HG03457 (cell line): ENCODE measurements around the gene C1orf174.
A peak's percentile ranks its signal among the peaks of the same experiment; 100 is the strongest.

Source experiments
- ATAC-seq: cut with Tn5 transposase; IDR thresholded peaks from one replicate; pipeline ENCODE4 v1.9.1; 2021; ENCODE audit warnings: moderate number of reproducible peaks; ENCODE audit not compliant: unreplicated experiment

Gene C1orf174

DNA sequence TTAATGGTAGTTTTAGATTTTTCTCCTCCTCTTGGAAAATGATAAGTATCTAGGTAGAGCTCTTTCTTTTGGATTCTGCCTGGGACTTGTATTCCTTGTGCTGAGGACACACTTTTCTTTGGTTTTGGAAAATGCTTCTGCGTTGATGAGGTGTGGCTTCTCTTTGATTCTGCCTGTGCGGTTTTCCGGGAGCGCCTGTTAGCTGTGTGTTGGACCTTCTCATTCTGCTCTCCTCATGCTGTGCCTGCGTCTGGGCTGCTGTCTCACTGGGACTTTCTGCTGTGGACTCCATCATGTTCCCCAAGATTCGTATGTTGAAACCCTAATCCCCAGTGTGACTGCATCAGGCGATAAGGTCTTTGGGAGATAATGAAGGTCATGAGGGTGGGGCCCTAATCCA lies 21.0 kb downstream of the C1orf174 start:
- no peak for ATAC-seq

- no peak for ATAC-seq
Observed at GRCh38 chr1:3876716-3877115, 23.4 kb downstream of the C1orf174 start.

DNA sequence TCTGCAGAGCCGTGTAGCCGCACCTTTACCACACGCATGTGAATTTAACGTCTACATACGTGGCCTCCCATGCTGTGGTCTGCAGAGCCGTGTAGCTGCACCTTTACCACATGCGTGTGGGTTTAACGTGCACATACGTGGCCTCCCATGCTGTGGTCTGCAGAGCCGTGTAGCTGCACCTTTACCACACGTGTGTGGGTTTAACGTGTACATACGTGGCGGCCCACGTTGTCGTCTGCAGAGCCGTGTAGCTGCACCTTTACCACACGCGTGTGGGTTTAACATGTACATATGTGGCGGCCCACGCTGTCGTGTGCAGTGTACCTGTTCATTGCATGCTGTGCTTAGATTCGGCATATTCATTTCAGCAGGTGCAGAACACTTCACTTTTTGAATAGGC lies 25.3 kb downstream of the C1orf174 start:
- ATAC-seq, result no peak

DNA sequence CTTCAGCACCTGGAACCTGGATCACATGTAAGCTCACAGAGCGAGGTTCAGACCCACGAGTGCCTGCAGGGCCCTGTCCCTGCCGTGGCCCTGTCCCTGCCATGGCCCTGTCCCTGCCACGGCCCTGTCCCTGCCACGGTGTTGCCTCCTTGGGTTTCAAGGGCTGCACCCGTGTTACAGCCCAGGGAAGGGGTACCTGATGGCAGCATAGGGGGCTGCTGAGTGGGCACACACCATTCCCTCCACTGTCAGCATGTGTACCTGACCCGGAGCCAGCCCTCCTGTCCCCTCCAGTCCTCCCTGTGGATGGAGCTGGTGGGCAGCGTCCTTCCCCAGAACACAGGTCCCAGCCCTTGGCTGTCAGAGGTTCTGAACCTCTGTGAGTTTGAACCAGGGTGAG lies 27.5 kb downstream of the C1orf174 start:
- no peak for ATAC-seq

DNA sequence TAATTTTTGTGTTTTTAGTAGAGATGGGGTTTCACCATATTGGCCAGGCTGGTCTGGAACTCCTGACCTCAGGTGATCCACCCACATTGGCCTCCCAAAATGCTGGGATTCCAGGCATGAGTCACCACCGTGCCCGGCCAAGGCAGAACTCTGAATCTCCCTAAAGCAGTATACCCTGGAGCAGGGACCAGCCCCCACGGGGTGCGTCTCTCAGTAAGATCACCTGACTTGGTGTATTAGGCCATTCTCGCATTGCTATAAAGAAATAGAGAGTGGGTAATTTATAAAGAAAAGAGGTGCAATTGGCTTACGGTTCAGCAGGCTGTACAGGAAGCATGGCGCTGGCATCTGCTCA lies 28.6 kb downstream of the C1orf174 start:
- ATAC-seq, result no peak

- ATAC-seq, result no peak
Observed at GRCh38 chr1:3869751-3870301, 30.2 kb downstream of the C1orf174 start.

- no peak for ATAC-seq
Observed at GRCh38 chr1:3868464-3869006, 31.5 kb downstream of the C1orf174 start.

DNA sequence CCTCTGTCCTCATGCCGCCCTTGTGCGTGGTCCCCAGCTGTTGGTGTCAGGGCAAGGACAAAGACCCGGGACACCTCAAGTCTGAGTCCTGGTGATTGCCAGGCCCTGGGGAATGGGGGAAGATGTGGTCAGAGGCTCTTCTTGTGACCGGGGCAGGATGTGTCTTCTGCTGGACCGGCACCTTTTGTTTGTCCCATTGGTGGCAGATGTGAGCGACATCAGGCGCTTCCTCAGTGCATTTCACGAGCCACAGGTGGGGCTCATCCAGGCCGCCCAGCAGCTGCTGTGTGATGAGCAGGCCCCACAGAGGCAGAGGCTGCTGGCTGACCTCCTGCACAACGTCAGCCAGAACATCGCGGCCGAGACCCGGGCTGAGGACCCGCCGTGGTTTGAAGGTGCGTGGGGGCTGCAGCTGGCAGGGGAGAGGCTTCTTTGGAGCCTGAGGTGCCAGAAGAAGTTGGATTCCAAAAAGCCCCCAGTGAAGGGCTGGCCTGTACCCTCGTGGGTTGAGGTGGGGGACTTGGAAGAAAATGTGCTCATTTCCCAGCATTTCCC lies 34.4 kb downstream of the C1orf174 start:
- ATAC-seq, result no peak

- ATAC-seq, result no peak
Observed at GRCh38 chr1:3864884-3865283, 35.2 kb downstream of the C1orf174 start.

DNA sequence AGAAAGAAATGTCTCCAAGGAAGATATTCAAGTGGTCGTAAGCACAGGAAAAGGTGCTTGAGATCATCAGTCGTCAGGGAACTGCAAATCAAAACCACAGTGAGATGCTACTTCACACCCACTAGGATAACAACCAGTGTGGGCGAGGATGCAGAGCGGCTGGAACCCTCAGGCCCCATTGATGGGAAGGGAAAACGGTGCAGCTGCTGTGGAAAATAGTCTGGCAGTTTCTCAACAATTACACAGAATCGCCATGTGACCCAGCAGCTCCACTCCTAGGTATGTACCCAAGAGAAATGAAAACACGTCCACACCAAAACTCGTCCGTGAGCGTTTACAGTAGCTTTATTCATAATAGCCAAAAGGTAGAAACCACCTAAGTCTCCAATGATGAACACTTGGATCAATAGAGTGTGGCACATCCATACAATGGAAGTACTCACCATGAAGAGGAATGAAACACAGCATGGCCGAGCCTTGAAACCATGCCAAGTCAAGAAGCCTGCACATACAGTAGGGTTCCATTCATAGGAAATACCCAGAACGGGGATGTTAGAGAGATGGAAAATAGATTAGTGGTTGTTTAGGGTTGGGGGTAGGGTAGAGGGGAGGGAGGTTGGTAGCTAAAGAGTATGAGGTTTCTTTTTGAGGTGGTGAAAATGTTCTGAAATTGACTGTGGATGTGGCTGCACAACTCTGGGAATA lies 36.7 kb downstream of the C1orf174 start:
- ATAC-seq, result no peak

DNA sequence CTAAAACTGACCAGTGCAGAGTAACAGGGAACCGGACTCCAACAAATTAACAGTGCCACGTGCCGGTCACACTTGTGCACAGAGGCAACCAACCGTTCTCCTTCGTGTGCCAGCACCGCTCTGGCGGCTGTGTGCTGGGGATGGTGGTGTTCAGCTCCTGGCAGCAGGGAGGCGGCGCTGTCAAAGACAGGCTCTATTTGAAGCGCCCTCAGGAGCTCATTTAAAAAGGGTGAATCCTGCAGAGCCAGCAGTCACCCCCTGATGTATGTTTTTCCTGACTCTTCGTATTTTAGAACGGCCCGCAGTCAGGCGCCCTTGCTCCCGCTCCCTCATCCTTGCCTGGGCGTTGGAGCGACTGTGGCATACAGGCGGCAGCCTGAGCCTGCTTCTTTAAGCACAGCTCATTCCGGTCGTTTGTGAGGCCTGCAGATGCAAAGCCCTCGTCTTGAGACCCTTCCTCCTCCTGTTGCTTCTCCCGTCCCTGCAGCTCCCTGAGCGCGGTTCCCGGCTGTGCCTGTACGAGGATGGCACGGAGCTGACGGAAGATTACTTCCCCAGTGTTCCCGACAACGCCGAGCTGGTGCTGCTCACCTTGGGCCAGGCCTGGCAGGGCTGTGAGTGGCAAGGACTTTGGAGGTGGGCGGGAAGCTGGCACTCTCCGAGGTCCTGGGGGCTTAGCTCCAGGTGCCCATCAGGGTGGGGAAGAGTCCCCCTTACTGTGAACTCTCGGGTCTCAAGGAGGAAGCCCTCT lies 41.7 kb downstream of the C1orf174 start:
- no peak for ATAC-seq

DNA sequence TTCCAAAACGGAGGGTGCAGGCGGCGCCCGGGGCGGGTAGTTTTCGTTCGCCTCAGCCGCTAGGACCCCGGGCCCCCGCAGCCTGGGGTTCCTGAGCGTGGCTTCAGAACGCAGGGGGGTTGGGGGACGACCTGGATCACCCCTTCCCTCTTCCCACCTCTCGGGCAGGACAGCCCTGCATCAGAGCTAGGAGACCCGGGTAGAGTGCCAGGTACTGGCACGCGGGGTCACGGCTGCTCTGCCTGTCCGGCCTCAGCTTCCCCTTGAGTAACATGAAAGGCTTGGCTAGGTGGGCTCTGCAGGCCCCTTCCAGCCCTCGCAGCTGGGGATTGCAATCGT lies 42.3 kb downstream of the C1orf174 start:
- no peak for ATAC-seq

DNA sequence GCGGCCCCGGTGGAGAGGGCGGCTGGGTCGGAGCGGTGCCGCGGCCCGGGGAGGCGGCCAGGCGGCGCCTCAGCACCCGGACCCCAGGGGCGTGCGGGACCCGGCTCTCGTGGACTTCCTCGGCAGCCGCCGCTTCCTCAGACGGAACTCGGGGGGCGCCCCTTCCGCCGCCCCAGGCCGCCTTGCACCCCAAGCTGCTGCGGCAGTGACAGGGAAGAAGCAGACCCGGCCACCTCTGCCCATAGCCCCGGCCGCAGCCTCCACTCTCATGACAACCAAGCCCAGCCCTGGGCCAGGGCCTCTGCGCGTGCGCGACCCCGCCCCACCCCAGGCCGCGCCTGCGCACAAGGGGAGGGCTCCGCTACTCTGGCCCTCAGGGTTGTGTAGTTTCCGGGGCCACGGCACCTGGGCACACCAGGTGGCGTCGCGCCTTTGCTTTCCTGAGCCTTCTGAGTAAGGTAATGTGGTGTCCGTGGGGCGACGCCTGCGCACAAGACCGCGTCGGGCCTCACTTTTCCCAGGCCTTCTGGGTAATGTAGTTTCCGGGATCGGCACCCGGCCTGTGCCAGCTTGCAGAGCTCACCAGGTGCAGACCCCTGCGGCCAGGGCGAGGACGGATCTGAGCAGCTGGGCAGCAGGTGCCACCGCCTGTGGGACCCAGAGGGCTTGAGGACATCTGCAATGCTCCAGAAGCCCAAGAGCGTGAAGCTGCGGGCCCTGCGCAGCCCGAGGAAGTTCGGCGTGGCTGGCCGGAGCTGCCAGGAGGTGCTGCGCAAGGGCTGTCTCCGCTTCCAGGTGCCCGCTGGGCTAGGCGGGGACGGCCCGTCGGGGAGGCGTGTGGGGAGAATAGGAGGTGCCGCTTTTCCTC lies 42.9 kb downstream of the C1orf174 start, which contains the start of the genes CEP104 and DFFB:
TSS of gene CEP104 (minus strand) at position 289 of the 868 bp plus-strand sequence. CDS start 4,804 bp downstream, outside the sequence.
TSS of gene DFFB (plus strand) at position 554 of the 868 bp plus-strand sequence. CDS start at position 682, 128 bp downstream.
- ATAC-seq, result peak; percentile 94

GRCh38 chr1:3852711-3853485 lies 47.2 kb downstream of the C1orf174 start:
- ATAC-seq, result no peak

GRCh38 chr1:3852091-3852490 lies 48.0 kb downstream of the C1orf174 start:
- no peak for ATAC-seq

DNA sequence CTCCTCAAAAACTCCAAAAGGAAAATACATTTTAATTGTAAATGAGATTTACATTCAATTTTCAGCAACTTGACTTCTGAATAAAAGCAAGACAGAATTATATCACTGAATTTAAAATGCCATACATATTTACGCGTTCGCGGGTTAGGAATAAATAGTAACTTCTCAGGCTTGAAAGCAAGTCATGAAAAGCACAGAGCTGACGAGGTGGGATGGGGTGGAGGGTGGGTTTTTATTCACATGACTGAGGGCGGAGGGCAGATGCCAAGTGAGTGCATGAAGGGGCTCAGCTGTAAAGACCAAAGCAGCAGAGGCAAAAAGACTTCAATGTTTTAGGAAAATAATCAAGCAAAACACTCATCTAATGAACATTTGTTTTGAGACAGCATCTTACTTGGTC lies 48.8 kb downstream of the C1orf174 start:
- ATAC-seq, result no peak

GRCh38 chr1:3850857-3851256 lies 49.2 kb downstream of the C1orf174 start:
- no peak for ATAC-seq

DNA sequence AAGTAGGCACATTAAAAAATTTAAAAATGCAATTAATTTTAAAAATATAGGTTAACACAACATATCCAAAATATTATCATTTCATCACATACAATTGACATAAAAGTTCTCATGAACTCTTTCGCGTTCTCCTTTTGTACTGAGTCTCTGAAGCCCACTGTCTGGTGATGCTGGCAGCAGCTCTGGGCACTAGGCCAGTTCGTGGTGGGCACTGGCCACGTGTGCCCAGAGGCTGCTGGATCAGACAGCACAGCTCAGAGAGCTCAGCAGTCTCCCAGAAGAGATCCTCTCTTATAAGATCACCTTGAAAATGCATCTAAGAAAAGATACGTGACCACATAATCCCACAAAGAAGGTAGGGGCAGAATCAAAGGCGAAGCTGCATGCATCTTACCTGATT lies 53.0 kb downstream of the C1orf174 start:
- no peak for ATAC-seq

GRCh38 chr1:3846541-3846940 lies 53.5 kb downstream of the C1orf174 start:
- ATAC-seq, result no peak

- ATAC-seq, result no peak
Observed at GRCh38 chr1:3842912-3843311, 57.2 kb downstream of the C1orf174 start.
